ENCODE data around the gene NRGN.

NRGN gene

DNA sequence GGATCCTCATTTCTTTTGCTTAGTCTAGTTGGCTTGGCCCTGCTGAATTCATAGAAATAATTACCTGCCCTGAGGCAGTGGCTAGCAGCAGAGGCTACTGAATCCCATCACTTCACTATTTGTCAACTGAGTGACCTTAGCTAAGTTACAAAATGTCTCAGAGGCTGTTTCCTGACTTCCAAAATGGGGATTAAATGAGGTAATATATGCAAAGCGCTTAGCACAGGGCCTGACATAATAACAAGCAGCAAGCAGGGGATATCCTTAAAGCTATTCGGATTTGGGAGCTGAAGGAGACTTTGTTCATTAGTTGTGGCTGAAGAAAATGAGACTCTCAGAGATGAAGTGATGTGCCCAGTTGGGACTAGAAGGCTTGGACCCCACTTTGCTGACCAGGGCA, 2.8 kb downstream of the NRGN start:
- Histone ChIP-seq H3K4me3 (ENCODE audit: low read depth in 1 of 2, low read length in 2 of 2) (no peak overlapping the region), H3K4me1 (ENCODE audit: control insufficient read depth in 1 of 2, insufficient read depth in 2 of 2, low read length in 2 of 2) (peaks cover 0 to 31% of the 10 kb centered on the region in 2 donors), H3K27ac (ENCODE audit: low read length) (no peak overlapping the region), H3K9me3 (ENCODE audit: control insufficient read depth in 1 of 2, low read length in 2 of 2) (no peaks in the 10 kb centered on the region), H3K36me3 (ENCODE audit: control insufficient read depth in 1 of 2, insufficient read depth in 2 of 2, low read length in 2 of 2) (no peaks in the 10 kb centered on the region), H3K27me3 (ENCODE audit: low read depth, low read length) (peaks cover 33% of the 10 kb centered on the region)

DNA sequence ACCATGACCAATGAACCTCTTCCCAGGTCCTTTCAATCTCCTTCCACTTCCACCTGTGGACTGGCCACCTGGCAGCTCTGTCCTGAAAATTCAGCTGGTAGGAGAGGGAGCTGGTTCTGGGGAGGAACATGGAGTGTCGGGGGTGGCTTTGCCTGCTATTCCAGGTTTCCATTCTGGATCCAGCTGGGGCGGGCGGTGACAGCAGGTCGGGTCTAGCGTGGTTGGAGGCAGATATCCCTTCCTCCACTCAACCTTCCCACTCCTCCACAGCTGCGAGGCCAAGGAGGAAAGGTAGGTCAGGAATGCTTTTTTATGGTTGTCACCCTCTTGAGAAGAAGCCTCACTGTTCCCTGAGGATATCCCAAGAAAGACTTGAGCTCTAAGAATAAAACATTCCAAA, 3.3 kb downstream of the NRGN start:
- no peaks in the 10 kb centered on the region for H3K9me3 ChIP-seq (ENCODE audit: control insufficient read depth in 1 of 2, low read length in 2 of 2)
- no peaks in the 10 kb centered on the region for H3K36me3 ChIP-seq (ENCODE audit: control insufficient read depth in 1 of 2, insufficient read depth in 2 of 2, low read length in 2 of 2)
- H3K27ac ChIP-seq (ENCODE audit: low read length) = no peak overlapping the region
- no peak overlapping the region for H3K4me3 ChIP-seq (ENCODE audit: low read depth in 1 of 2, low read length in 2 of 2)
- peaks cover 0 to 31% of the 10 kb centered on the region in 2 donors for H3K4me1 ChIP-seq (ENCODE audit: control insufficient read depth in 1 of 2, insufficient read depth in 2 of 2, low read length in 2 of 2)
- H3K27me3 ChIP-seq (ENCODE audit: low read depth, low read length) = peaks cover 35% of the 10 kb centered on the region

DNA sequence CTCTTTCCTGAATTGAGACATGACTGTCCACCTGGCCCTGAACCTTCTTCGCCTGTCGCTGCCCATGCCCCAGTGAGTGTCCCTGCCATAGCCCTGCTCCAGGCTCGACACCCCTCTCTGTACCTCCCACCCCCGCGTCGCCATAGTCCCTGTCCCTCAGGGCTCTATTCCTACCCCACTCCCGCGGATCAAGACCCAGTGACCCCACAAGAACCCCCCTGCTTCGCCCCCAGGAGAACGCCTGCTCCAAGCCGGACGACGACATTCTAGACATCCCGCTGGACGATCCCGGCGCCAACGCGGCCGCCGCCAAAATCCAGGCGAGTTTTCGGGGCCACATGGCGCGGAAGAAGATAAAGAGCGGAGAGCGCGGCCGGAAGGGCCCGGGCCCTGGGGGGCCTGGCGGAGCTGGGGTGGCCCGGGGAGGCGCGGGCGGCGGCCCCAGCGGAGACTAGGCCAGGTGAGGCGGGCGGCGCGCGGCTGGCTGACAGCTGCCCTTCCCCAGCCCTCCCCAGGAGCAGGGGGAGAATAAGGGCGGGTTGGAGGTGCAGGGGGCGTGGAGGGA, 5.6 kb downstream of the NRGN start:
- no peak overlapping the region for H3K27ac ChIP-seq (ENCODE audit: low read length)
- H3K27me3 ChIP-seq (ENCODE audit: low read depth, low read length) = peaks cover 47% of the 10 kb centered on the region
- H3K9me3 ChIP-seq (ENCODE audit: control insufficient read depth in 1 of 2, low read length in 2 of 2) = no peaks in the 10 kb centered on the region
- H3K36me3 ChIP-seq (ENCODE audit: control insufficient read depth in 1 of 2, insufficient read depth in 2 of 2, low read length in 2 of 2) = no peaks in the 10 kb centered on the region
- peaks cover 0 to 26% of the 10 kb centered on the region in 2 donors for H3K4me1 ChIP-seq (ENCODE audit: control insufficient read depth in 1 of 2, insufficient read depth in 2 of 2, low read length in 2 of 2)
- peak overlapping the region in 1 of 2 donors; percentile 83 for H3K4me3 ChIP-seq (ENCODE audit: low read depth in 1 of 2, low read length in 2 of 2)

DNA sequence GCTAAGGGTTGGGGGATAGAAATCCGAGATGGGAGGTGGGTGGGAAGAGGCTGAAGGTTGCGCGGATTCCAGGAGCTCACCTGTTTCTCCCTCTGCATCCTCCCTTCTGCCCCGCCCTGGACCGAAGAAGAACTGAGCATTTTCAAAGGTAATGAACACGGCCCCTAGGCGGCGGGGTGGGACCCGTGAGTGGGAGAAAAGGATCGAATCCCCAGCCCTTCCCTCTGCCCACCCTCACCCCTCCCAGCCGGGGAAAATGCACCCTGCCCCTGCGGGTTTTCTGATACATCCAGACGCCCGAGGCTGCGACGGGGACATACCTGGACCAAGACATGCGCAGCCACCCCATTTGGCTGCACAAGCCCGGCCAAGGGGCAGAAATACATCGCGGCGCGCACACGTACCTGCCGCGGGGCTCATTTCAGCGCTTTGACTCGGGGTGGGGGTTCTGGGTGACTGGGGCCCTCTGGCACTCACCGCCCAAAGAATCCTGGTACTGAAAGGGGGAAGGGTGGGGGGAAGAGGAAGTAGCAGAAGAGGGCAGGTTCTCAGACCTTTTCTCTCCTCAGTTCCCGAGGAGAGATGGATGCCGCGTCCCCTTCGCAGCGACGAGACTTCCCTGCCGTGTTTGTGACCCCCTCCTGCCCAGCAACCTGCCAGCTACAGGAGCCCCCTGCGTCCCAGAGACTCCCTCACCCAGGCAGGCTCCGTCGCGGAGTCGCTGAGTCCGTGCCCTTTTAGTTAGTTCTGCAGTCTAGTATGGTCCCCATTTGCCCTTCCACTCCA, 6.3 kb downstream of the NRGN start:
- H3K4me3 ChIP-seq (ENCODE audit: low read depth in 1 of 2, low read length in 2 of 2) = peak overlapping the region; percentile 81 to 83
- peaks cover 0 to 20% of the 10 kb centered on the region in 2 donors for H3K4me1 ChIP-seq (ENCODE audit: control insufficient read depth in 1 of 2, insufficient read depth in 2 of 2, low read length in 2 of 2)
- peak overlapping the region; percentile 39 for H3K27ac ChIP-seq (ENCODE audit: low read length)
- peaks cover 41% of the 10 kb centered on the region for H3K27me3 ChIP-seq (ENCODE audit: low read depth, low read length)
- H3K9me3 ChIP-seq (ENCODE audit: control insufficient read depth in 1 of 2, low read length in 2 of 2) = no peaks in the 10 kb centered on the region
- H3K36me3 ChIP-seq (ENCODE audit: control insufficient read depth in 1 of 2, insufficient read depth in 2 of 2, low read length in 2 of 2) = no peaks in the 10 kb centered on the region

- H3K4me3 ChIP-seq (ENCODE audit: low read depth in 1 of 2, low read length in 2 of 2) = peak overlapping the region; percentile 81 to 83
- no peaks in the 10 kb centered on the region for H3K9me3 ChIP-seq (ENCODE audit: control insufficient read depth in 1 of 2, low read length in 2 of 2)
- H3K36me3 ChIP-seq (ENCODE audit: control insufficient read depth in 1 of 2, insufficient read depth in 2 of 2, low read length in 2 of 2) = no peaks in the 10 kb centered on the region
- H3K4me1 ChIP-seq (ENCODE audit: control insufficient read depth in 1 of 2, insufficient read depth in 2 of 2, low read length in 2 of 2) = peaks cover 0 to 20% of the 10 kb centered on the region in 2 donors
- peaks cover 34% of the 10 kb centered on the region for H3K27me3 ChIP-seq (ENCODE audit: low read depth, low read length)
- peak overlapping the region; percentile 39 for H3K27ac ChIP-seq (ENCODE audit: low read length)
Measured at GRCh38 chr11:124746621-124747243, 7.0 kb downstream of the NRGN start.

DNA sequence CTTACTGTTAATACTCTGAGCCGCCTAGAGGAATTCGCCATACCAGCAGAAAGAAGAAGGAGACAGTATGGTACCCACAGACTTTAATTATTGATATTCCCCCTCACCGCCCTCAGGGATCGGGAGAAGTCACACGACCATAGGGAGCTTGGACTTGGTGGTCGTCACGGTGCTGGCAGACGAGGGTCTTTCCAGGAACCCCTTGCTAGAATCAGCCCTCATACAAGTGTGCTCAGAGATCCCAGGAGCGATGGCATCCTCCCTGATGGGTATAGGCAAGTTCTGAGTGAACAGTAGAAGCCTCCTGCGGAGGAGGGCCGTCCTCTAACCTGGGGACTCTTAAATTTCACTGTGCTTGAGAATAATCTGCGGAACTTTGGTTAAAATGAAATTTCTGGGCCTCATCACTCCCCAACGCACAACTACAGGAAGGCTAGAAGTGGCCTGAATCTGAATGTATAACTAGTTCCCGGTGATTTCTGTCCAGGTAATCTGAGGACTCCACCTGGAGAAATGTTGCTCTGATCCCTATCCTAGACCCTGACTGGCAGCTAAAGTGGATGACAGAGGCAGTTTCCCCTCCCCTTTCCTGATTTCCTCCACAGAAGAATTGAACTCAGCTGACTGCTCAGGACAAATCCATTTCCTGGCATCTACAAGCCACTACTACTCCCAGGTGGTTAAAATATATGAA, 7.8 kb downstream of the NRGN start:
- peaks cover 0 to 20% of the 10 kb centered on the region in 2 donors for H3K4me1 ChIP-seq (ENCODE audit: control insufficient read depth in 1 of 2, insufficient read depth in 2 of 2, low read length in 2 of 2)
- peak overlapping the region in 1 of 2 donors; percentile 81 for H3K4me3 ChIP-seq (ENCODE audit: low read depth in 1 of 2, low read length in 2 of 2)
- H3K27me3 ChIP-seq (ENCODE audit: low read depth, low read length) = peaks cover 35% of the 10 kb centered on the region
- H3K27ac ChIP-seq (ENCODE audit: low read length) = no peak overlapping the region
- no peaks in the 10 kb centered on the region for H3K9me3 ChIP-seq (ENCODE audit: control insufficient read depth in 1 of 2, low read length in 2 of 2)
- H3K36me3 ChIP-seq (ENCODE audit: control insufficient read depth in 1 of 2, insufficient read depth in 2 of 2, low read length in 2 of 2) = no peaks in the 10 kb centered on the region

GRCh38 chr11:124748100-124748418, 8.3 kb downstream of the NRGN start:
- H3K4me3 ChIP-seq (ENCODE audit: low read depth in 1 of 2, low read length in 2 of 2) = no peak overlapping the region
- peaks cover 0 to 20% of the 10 kb centered on the region in 2 donors for H3K4me1 ChIP-seq (ENCODE audit: control insufficient read depth in 1 of 2, insufficient read depth in 2 of 2, low read length in 2 of 2)
- H3K9me3 ChIP-seq (ENCODE audit: control insufficient read depth in 1 of 2, low read length in 2 of 2) = no peaks in the 10 kb centered on the region
- no peaks in the 10 kb centered on the region for H3K36me3 ChIP-seq (ENCODE audit: control insufficient read depth in 1 of 2, insufficient read depth in 2 of 2, low read length in 2 of 2)
- H3K27ac ChIP-seq (ENCODE audit: low read length) = no peak overlapping the region
- peaks cover 35% of the 10 kb centered on the region for H3K27me3 ChIP-seq (ENCODE audit: low read depth, low read length)

DNA sequence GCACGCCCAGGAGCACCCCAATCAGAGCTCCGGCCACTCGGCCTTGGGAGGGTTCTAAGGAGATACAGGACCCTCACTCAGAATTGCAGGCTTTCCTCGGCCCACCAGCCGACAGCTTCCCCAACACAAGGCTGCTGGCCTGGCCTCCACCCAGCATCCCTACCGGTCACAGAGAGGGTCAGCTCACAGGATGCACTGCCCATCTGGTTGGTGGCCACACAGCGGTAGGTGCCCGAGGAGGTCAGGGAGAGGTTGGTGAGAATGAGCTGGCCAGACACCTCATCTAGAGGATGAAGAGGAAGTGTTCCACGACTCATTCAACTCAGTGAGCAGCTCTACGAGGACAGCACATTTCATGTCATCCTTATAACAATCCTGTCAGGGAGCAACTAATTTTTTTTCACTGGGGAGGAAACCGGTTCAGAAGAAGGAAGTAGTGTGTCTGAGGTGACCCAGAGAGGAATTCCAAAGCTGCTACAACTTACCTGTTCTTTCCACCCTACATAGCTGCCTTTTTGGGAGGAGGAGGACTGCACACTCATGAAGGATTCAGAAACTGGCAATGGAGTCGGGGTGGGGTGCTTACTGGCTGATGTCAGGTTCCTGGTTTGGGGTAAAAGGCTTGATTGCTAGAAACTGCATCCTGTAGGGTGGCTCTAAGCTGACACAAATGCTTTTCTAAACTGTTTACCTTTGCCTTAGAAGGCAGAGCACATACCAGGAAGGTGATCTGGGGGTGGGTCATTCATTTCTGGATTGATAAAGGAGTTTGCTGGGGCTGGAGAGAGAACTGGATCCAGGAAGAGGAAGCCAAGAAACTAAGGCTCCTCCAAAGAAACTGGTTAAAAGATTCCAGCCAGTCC, 9.0 kb downstream of the NRGN start:
- Histone ChIP-seq H3K27ac (ENCODE audit: low read length) (peak overlapping the region; percentile 10), H3K4me3 (ENCODE audit: low read depth in 1 of 2, low read length in 2 of 2) (no peak overlapping the region), H3K27me3 (ENCODE audit: low read depth, low read length) (peaks cover 35% of the 10 kb centered on the region), H3K36me3 (ENCODE audit: control insufficient read depth in 1 of 2, insufficient read depth in 2 of 2, low read length in 2 of 2) (no peaks in the 10 kb centered on the region), H3K9me3 (ENCODE audit: control insufficient read depth in 1 of 2, low read length in 2 of 2) (no peaks in the 10 kb centered on the region), H3K4me1 (ENCODE audit: control insufficient read depth in 1 of 2, insufficient read depth in 2 of 2, low read length in 2 of 2) (peaks cover 0 to 20% of the 10 kb centered on the region in 2 donors)

- H3K4me1 ChIP-seq (ENCODE audit: control insufficient read depth in 1 of 2, insufficient read depth in 2 of 2, low read length in 2 of 2) = peaks cover 0 to 20% of the 10 kb centered on the region in 2 donors
- no peak overlapping the region for H3K4me3 ChIP-seq (ENCODE audit: low read depth in 1 of 2, low read length in 2 of 2)
- no peak overlapping the region for H3K27ac ChIP-seq (ENCODE audit: low read length)
Measured at GRCh38 chr11:124749912-124750311, 10.2 kb downstream of the NRGN start.

DNA sequence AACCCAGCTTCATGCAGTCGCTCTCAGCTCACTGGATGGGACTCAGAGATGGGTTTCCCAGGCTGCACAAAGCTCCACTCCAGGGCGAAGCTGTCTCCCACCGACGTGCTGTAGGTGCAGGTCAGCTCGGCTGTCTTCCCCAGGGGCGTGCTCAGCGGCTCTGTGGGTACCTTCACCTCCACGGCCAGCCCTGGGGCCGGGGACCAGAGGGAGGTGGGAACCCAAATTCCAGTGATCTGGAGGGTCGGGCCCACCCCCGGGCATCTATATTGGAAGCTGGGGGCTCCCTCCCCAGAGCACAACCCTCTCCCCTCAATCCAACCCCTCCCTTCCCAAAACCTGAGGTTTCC, 11.6 kb downstream of the NRGN start:
- no peaks in the 10 kb centered on the region for H3K9me3 ChIP-seq (ENCODE audit: control insufficient read depth in 1 of 2, low read length in 2 of 2)
- H3K36me3 ChIP-seq (ENCODE audit: control insufficient read depth in 1 of 2, insufficient read depth in 2 of 2, low read length in 2 of 2) = no peaks in the 10 kb centered on the region
- peaks cover 0 to 8% of the 10 kb centered on the region in 2 donors for H3K4me1 ChIP-seq (ENCODE audit: control insufficient read depth in 1 of 2, insufficient read depth in 2 of 2, low read length in 2 of 2)
- peaks cover 25% of the 10 kb centered on the region for H3K27me3 ChIP-seq (ENCODE audit: low read depth, low read length)
- no peak overlapping the region for H3K27ac ChIP-seq (ENCODE audit: low read length)
- H3K4me3 ChIP-seq (ENCODE audit: low read depth in 1 of 2, low read length in 2 of 2) = no peak overlapping the region

More at GRCh38 chr11:124749912-124750311, 10.2 kb downstream of the NRGN start:
- no peaks in the 10 kb centered on the region for H3K9me3 ChIP-seq (ENCODE audit: control insufficient read depth in 1 of 2, low read length in 2 of 2)
- H3K36me3 ChIP-seq (ENCODE audit: control insufficient read depth in 1 of 2, insufficient read depth in 2 of 2, low read length in 2 of 2) = no peaks in the 10 kb centered on the region
- H3K27me3 ChIP-seq (ENCODE audit: low read depth, low read length) = peaks cover 34% of the 10 kb centered on the region

Measured in muscle layer of duodenum (tissue), 2 donors.